Endothelial cell of umbilical vein (primary cell): ENCODE results near the gene PIGV. TPM values are rescaled to one million over a fixed set of nuclear protein-coding genes. Genes with fewer than 3 reads are reported as not detected.
A peak's percentile ranks its signal among the peaks of the same experiment; 100 is the strongest.

Experiments
- BruUV-seq: library from RNA; stranded (reverse); fragments of 400-500 nt; replicated peaks from 2 replicates; lab custom pipeline; 2021; lab: Mats Ljungman, UMichigan
- CTCF ChIA-PET: fragments of 300-600, 350-600 bp; sonication (Branson Sonifier 250); formaldehyde crosslinking; loops from one replicate; lab custom pipeline; 2021; ENCODE audit warnings: antibody characterized with exemption, inconsistent platforms; lab: Charles Lee
- POLR2A ChIA-PET: fragments of 300-600, 350-600 bp; sonication (Branson Sonifier 250); formaldehyde crosslinking; loops from one replicate; lab custom pipeline; 2021; ENCODE audit warnings: antibody characterized with exemption, inconsistent platforms; lab: Charles Lee
- DNase-seq: peaks from one replicate; pipeline ENCODE4 v3.0.0-alpha.2; 2011; ENCODE audit warnings: low read depth, low spot score
- FAIRE-seq: peaks from 2 replicates; lab custom pipeline; 2011; peaks lifted over from hg19 to GRCh38; lab: Jason Lieb, UNC
- H2AFZ ChIP-seq: 2 replicates; pipeline ENCODE4 v1.6.0; 2012; ENCODE audit warnings: low read depth, low read length, control low read depth, inconsistent platforms
- H3K27ac ChIP-seq: 2 replicates; pipeline ENCODE4 v1.5.1; 2011; ENCODE audit warnings: low read depth, mild to moderate bottlenecking, control low read depth, low read length, moderate library complexity; ENCODE audit not compliant: insufficient read depth
- H3K27me3 ChIP-seq, 2 experiments: 2 replicates each; pipeline versions ENCODE4 v1.6.0 to v1.6.1; 2011; ENCODE audit warnings: low read length in 2 of 2, mixed read lengths in 1 of 2; ENCODE audit not compliant: control insufficient read depth in 2 of 2, insufficient read depth in 2 of 2
- H3K36me3 ChIP-seq, 2 experiments: 2 replicates in 1 of 2; 3 replicates in 1 of 2; pipeline ENCODE4 v1.5.1; 2011; ENCODE audit warnings: low read length in 2 of 2, mild to moderate bottlenecking in 1 of 2, moderate library complexity in 1 of 2; ENCODE audit not compliant: control insufficient read depth in 2 of 2, insufficient read depth in 2 of 2; ENCODE audit errors: extremely low read depth in 1 of 2
- H3K4me1 ChIP-seq: 3 replicates; pipeline ENCODE4 v1.5.1; 2011; ENCODE audit warnings: mild to moderate bottlenecking, low read length; ENCODE audit not compliant: control insufficient read depth, insufficient read depth; ENCODE audit errors: extremely low read depth
- H3K4me2 ChIP-seq: 2 replicates; pipeline ENCODE4 v1.6.1; 2011; ENCODE audit warnings: low read length, control low read depth, mixed read lengths; ENCODE audit not compliant: insufficient read depth
- H3K4me3 ChIP-seq, 3 experiments: fragments of 200-600 bp in 1 of 3; sonication (generic), shearing (Covaris generic) in 1 of 3; replicated peaks in 1 of 3; 2 replicates each; pipeline ENCODE4 v1.5.1; 2011 to 2016; ENCODE audit warnings: control low read depth in 3 of 3, low read length in 3 of 3, mild to moderate bottlenecking in 2 of 3, inconsistent platforms in 1 of 3, low read depth in 1 of 3, moderate library complexity in 1 of 3; ENCODE audit not compliant: insufficient read depth in 1 of 3
- H3K79me2 ChIP-seq: 2 replicates; pipeline ENCODE4 v1.6.0; 2012; ENCODE audit warnings: low read length, inconsistent platforms; ENCODE audit not compliant: control insufficient read depth, insufficient read depth
- H3K9ac ChIP-seq: replicated peaks from 2 replicates; pipeline ENCODE3; 2011; ENCODE audit warnings: low read length, control low read depth; ENCODE audit not compliant: insufficient read depth; ENCODE audit errors: extremely low read depth
- H3K9me1 ChIP-seq: replicated peaks from 3 replicates; pipeline ENCODE4 v1.6.0; 2011; ENCODE audit warnings: mild to moderate bottlenecking, low read length; ENCODE audit not compliant: control insufficient read depth, insufficient read depth; ENCODE audit errors: extremely low read depth
- H3K9me3 ChIP-seq: replicated peaks from 2 replicates; pipeline ENCODE4 v1.5.1; 2012; ENCODE audit warnings: low read length, inconsistent platforms; ENCODE audit not compliant: control insufficient read depth, insufficient read depth
- H4K20me1 ChIP-seq: replicated peaks from 2 replicates; pipeline ENCODE3; 2011; ENCODE audit warnings: mild to moderate bottlenecking, low read length; ENCODE audit not compliant: control insufficient read depth, insufficient read depth; ENCODE audit errors: extremely low read depth
- EZH2 ChIP-seq: IDR thresholded peaks from 2 replicates; pipeline ENCODE4 v1.6.1; 2012; ENCODE audit warnings: borderline replicate concordance, low read depth, mild to moderate bottlenecking, moderate library complexity, low read length, inconsistent platforms; ENCODE audit not compliant: severe bottlenecking
- JUN ChIP-seq: IDR thresholded peaks from 2 replicates; pipeline ENCODE4 v1.6.1; 2011; ENCODE audit warnings: borderline replicate concordance, low read depth; ENCODE audit not compliant: insufficient read length, insufficient read depth
- MYC ChIP-seq: IDR thresholded peaks from one replicate; pipeline ENCODE4 v1.6.1; 2011; ENCODE audit warnings: mild to moderate bottlenecking, low read depth, low read length
- POLR2A ChIP-seq: IDR thresholded peaks from 2 replicates; pipeline ENCODE4 v1.6.1; 2012; ENCODE audit warnings: low read depth, mild to moderate bottlenecking, control low read depth, low read length
- POLR2AphosphoS5 ChIP-seq: IDR thresholded peaks from 2 replicates; pipeline ENCODE4 v1.6.1; 2012; ENCODE audit warnings: low read depth, mild to moderate bottlenecking, control low read depth, low read length, moderate library complexity; ENCODE audit not compliant: insufficient read depth
- dilution Hi-C: fragments of 300-500 bp; cut with MboI; formaldehyde crosslinking; loops from one replicate; pipeline ENCODE4 v1.15.0; 2019; ENCODE audit warnings: low sequenced_read_pairs; ENCODE audit not compliant: extremely low pct_ligation_motif_present
- intact Hi-C: fragments of 100-400 bp; cut with micrococcal nuclease; formaldehyde crosslinking; loops from one replicate; pipeline ENCODE4 v1.10.0; 2022
- polyA plus RNA-seq, 4 experiments: library from polyadenylated mRNA; depleted of rRNA in 3 of 4; stranded (reverse) in 3 of 4; unstranded in 1 of 4; fragments of >200 nt; gene quantifications; 2 replicates each; pipeline versions ENCODE4 v1.2.1 to v1.2.3, GENCODE V29; 2011 to 2012; ENCODE audit warnings: missing spikeins in 1 of 4
- total RNA-seq: library from RNA; stranded (reverse); gene quantifications from 2 replicates; pipeline ENCODE4 v1.2.3, GENCODE V29; 2021
- TF ChIP-seq, protein P1 (sequence below): IDR thresholded peaks from 2 replicates; pipeline ENCODE4 v1.6.1; 2011; ENCODE audit not compliant: insufficient read depth, insufficient read length
- TF ChIP-seq, protein P2 (sequence below), 2 donors: IDR thresholded peaks; 1 replicate in 1 of 2; 2 replicates in 1 of 2; pipeline ENCODE4 v1.5.1; 2011; ENCODE audit warnings: low read length in 2 of 2, mild to moderate bottlenecking in 2 of 2, moderate library complexity in 2 of 2, control low read depth in 1 of 2, inconsistent platforms in 1 of 2, low read depth in 1 of 2; ENCODE audit not compliant: insufficient read depth in 1 of 2; ENCODE audit errors: extremely low read depth in 1 of 2

The PIGV gene
- total and polyA plus RNA-seq, 2 donors (not counting 3 experiments of a cell fraction or from before 2014, with no cell fraction given), result 7.5 to 11.9 TPM

GRCh38 chr1:26788515-26788785 is 700 bp downstream of the PIGV start:
- ChIA-PET POLR2A (interaction anchor here (1.2 kb wide), 1 partner anchor 96 kb away, joined by 6 read pairs; no protein-coding TSS in a partner anchor), CTCF (interaction anchor here (0.5 to 9.4 kb wide), 51 partner anchors 9 to 1728 kb away, joined by 3 to 428 read pairs (median 5); partner anchors contain the start of genes ARID1A and GPN2)
- no peaks in the 10 kb centered on the region for H4K20me1 ChIP-seq
- no peaks in the 10 kb centered on the region for H3K36me3 ChIP-seq
- H3K9me1 ChIP-seq, result no peaks in the 10 kb centered on the region
- H3K79me2 ChIP-seq, result no peaks in the 10 kb centered on the region
- TF ChIP-seq JUN (no peak), EZH2 (no peak), POLR2A (no peak), MYC (no peak), POLR2AphosphoS5 (no peak)
- TF ChIP-seq, protein P1, sequence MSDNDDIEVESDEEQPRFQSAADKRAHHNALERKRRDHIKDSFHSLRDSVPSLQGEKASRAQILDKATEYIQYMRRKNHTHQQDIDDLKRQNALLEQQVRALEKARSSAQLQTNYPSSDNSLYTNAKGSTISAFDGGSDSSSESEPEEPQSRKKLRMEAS, result no peak
- TF ChIP-seq, protein P2, sequence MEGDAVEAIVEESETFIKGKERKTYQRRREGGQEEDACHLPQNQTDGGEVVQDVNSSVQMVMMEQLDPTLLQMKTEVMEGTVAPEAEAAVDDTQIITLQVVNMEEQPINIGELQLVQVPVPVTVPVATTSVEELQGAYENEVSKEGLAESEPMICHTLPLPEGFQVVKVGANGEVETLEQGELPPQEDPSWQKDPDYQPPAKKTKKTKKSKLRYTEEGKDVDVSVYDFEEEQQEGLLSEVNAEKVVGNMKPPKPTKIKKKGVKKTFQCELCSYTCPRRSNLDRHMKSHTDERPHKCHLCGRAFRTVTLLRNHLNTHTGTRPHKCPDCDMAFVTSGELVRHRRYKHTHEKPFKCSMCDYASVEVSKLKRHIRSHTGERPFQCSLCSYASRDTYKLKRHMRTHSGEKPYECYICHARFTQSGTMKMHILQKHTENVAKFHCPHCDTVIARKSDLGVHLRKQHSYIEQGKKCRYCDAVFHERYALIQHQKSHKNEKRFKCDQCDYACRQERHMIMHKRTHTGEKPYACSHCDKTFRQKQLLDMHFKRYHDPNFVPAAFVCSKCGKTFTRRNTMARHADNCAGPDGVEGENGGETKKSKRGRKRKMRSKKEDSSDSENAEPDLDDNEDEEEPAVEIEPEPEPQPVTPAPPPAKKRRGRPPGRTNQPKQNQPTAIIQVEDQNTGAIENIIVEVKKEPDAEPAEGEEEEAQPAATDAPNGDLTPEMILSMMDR (IDR thresholded peaks at IDR 0.05; ENCODE audit: extremely low read depth in 1 of 2, insufficient read depth in 1 of 2, low read depth in 1 of 2, low read length in 2 of 2), result no peak
- peak; percentile 24 for FAIRE-seq
- BruUV-seq, result no TSS peak
- intact Hi-C loops, result loop anchor here (2.0 kb wide), 1 partner anchor 288 kb away; no protein-coding TSS in a partner anchor
- dilution Hi-C loops, result loop anchor here (5.0 kb wide), 1 partner anchor 86 kb away; no protein-coding TSS in a partner anchor
- no peaks in the 10 kb centered on the region for H3K27me3 ChIP-seq
- no peaks in the 10 kb centered on the region for H3K9me3 ChIP-seq
- H2AFZ ChIP-seq, result peak overlapping the region; percentile 12
- H3K4me3 ChIP-seq, result peak overlapping the region; percentile 51 to 76 (median 52)
- H3K4me1 ChIP-seq, result peaks cover 45% of the 10 kb centered on the region
- H3K9ac ChIP-seq, result peak overlapping the region; percentile 85
- H3K27ac ChIP-seq, result peak overlapping the region; percentile 69
- no peak for DNase-seq
- peak overlapping the region; percentile 84 for H3K4me2 ChIP-seq
